GM23338 (cell line): ENCODE results near the gene PIGV. TPM values are rescaled to one million over a fixed set of nuclear protein-coding genes. Genes with fewer than 3 reads are reported as not detected.

ENCODE experiments used
- ATAC-seq: fragments of 200-7000 bp; cut with Tn5 transposase; 3 replicates; pipeline ENCODE4 v1.9.1; 2020
- DNase-seq: peaks from one replicate; pipeline ENCODE4 v3.0.0-alpha.2; 2015; ENCODE audit warnings: low spot score
- H2AFZ ChIP-seq: fragments of 200-600 bp; sonication (generic); 2 replicates; pipeline ENCODE4 v1.8.0; 2016; ENCODE audit warnings: antibody characterized with exemption, mild to moderate bottlenecking, moderate library complexity
- H3F3A ChIP-seq: fragments of 200-600 bp; sonication (generic); replicated peaks from 2 replicates; pipeline ENCODE4 v1.8.0; 2017; ENCODE audit warnings: antibody characterized with exemption, mixed run types, low read depth
- H3K27ac ChIP-seq: fragments of 200-600 bp; sonication (generic); 2 replicates; pipeline ENCODE4 v1.6.1; 2016; ENCODE audit warnings: low read depth
- H3K27me3 ChIP-seq: fragments of 200-600 bp; sonication (generic); 2 replicates; pipeline ENCODE4 v1.8.0; 2016; ENCODE audit warnings: mild to moderate bottlenecking, mixed run types, moderate library complexity; ENCODE audit not compliant: insufficient read depth
- H3K36me3 ChIP-seq: fragments of 200-600 bp; sonication (generic); 2 replicates; pipeline ENCODE4 v1.8.0; 2016; ENCODE audit warnings: mild to moderate bottlenecking; ENCODE audit not compliant: insufficient read depth
- H3K4me1 ChIP-seq: fragments of 200-600 bp; sonication (generic); 2 replicates; pipeline ENCODE4 v1.8.0; 2016; ENCODE audit warnings: mild to moderate bottlenecking, moderate library complexity; ENCODE audit not compliant: insufficient read depth
- H3K4me2 ChIP-seq: fragments of 200-600 bp; sonication (generic); 2 replicates; pipeline ENCODE4 v1.7.1; 2017; ENCODE audit warnings: mixed run types
- H3K4me3 ChIP-seq: fragments of 200-600 bp; sonication (generic); 2 replicates; pipeline ENCODE4 v1.6.1; 2016; ENCODE audit warnings: mixed run types
- H3K79me2 ChIP-seq: fragments of 200-600 bp; sonication (generic); replicated peaks from 2 replicates; pipeline ENCODE4 v1.8.0; 2017; ENCODE audit warnings: mild to moderate bottlenecking; ENCODE audit not compliant: insufficient read depth
- H3K9me2 ChIP-seq: fragments of 200-600 bp; sonication (generic); 2 replicates; pipeline ENCODE4 v1.8.0; 2017; ENCODE audit not compliant: insufficient read depth
- H4K20me1 ChIP-seq: fragments of 200-600 bp; sonication (generic); replicated peaks from 2 replicates; pipeline ENCODE4 v1.8.0; 2017; ENCODE audit warnings: mild to moderate bottlenecking; ENCODE audit not compliant: insufficient read depth
- H3K27ac Mint-ChIP-seq: 2 replicates; pipeline ENCODE4 v1.8.0; 2020; ENCODE audit warnings: inconsistent platforms, mild to moderate bottlenecking, moderate library complexity, mixed read lengths
- H3K27me3 Mint-ChIP-seq: 3 replicates; pipeline ENCODE4 v1.8.0; 2022; ENCODE audit warnings: low read depth, mild to moderate bottlenecking, moderate library complexity, mixed read lengths, inconsistent platforms; ENCODE audit not compliant: insufficient read depth, poor library complexity
- H3K36me3 Mint-ChIP-seq: 3 replicates; pipeline ENCODE4 v1.8.0; 2021; ENCODE audit warnings: low read depth, mild to moderate bottlenecking, inconsistent platforms, moderate library complexity, mixed read lengths
- H3K4me1 Mint-ChIP-seq: 3 replicates; pipeline ENCODE4 v1.8.0; 2020; ENCODE audit warnings: mild to moderate bottlenecking, inconsistent platforms, mixed read lengths
- H3K4me3 Mint-ChIP-seq: 3 replicates; pipeline ENCODE4 v1.8.0; 2021; ENCODE audit warnings: moderate library complexity, mild to moderate bottlenecking, inconsistent platforms, mixed read lengths
- H3K9me3 Mint-ChIP-seq: 3 replicates; pipeline ENCODE4 v1.8.0; 2020; ENCODE audit warnings: moderate library complexity, mild to moderate bottlenecking, inconsistent platforms, mixed read lengths
- CREB1 ChIP-seq: fragments of 250-450 bp; sonication (Bioruptor Pico); IDR thresholded peaks from 2 replicates; pipeline ENCODE4 v1.5.0; 2020; ENCODE audit warnings: low read depth, mild to moderate bottlenecking, moderate library complexity
- ETS1 ChIP-seq: IDR thresholded peaks from 2 replicates; pipeline ENCODE4 v1.6.1; 2016; ENCODE audit warnings: antibody characterized with exemption
- EZH2phosphoT487 ChIP-seq: fragments of 200-600 bp; sonication (generic); IDR thresholded peaks from one replicate; pipeline ENCODE4 v1.8.1; 2018; ENCODE audit warnings: antibody characterized with exemption; ENCODE audit not compliant: unreplicated experiment
- NANOG ChIP-seq: IDR thresholded peaks from 2 replicates; pipeline ENCODE4 v1.6.1; 2016; ENCODE audit warnings: antibody characterized with exemption, borderline replicate concordance
- POLR2AphosphoS5 ChIP-seq: IDR thresholded peaks from 2 replicates; pipeline ENCODE4 v1.6.1; 2016; ENCODE audit warnings: antibody characterized with exemption, low read depth
- REST ChIP-seq: IDR thresholded peaks from one replicate; pipeline ENCODE4 v1.6.1; 2018; ENCODE audit warnings: antibody characterized with exemption; ENCODE audit not compliant: unreplicated experiment
- STAT1 ChIP-seq: IDR thresholded peaks from one replicate; pipeline ENCODE4 v1.6.1; 2016; ENCODE audit warnings: antibody characterized with exemption; ENCODE audit not compliant: unreplicated experiment
- ZNF114 ChIP-seq: fragments of 250-450 bp; sonication (Bioruptor Pico); IDR thresholded peaks from 2 replicates; pipeline ENCODE4 v1.5.0; 2020; ENCODE audit warnings: mild to moderate bottlenecking, moderate library complexity
- ZNF331 ChIP-seq: fragments of 250-450 bp; sonication (Bioruptor Pico); IDR thresholded peaks from 2 replicates; pipeline ENCODE4 v1.5.0; 2020; ENCODE audit warnings: low read depth, mild to moderate bottlenecking, moderate library complexity
- polyA plus RNA-seq: library from polyadenylated mRNA; unstranded; fragments of >200 nt; fragmentation: Nextera tagmentation; extraction: Ambion mirVana; gene quantifications from 2 replicates; pipeline ENCODE4 v1.2.1, GENCODE V29; 2016
- total RNA-seq: library from RNA; depleted of rRNA; stranded (reverse); fragments of >200 nt; shearing (Covaris generic); gene quantifications from 2 replicates; pipeline ENCODE4 v1.2.3, GENCODE V29; 2014
- TF ChIP-seq, protein P1 (sequence below), 2 experiments: fragments of 200-600 bp in 1 of 2; sonication (generic) in 1 of 2; conservative IDR thresholded peaks; 2 replicates each; pipeline versions ENCODE4 v1.5.1 to v1.6.1; 2016 to 2017; ENCODE audit warnings: antibody characterized with exemption in 2 of 2, low read depth in 2 of 2, mild to moderate bottlenecking in 2 of 2, moderate library complexity in 1 of 2
- TF ChIP-seq, protein P2 (sequence below): fragments of 250-450 bp; sonication (Bioruptor Pico); IDR thresholded peaks from 2 replicates; pipeline ENCODE4 v1.5.0; 2020; ENCODE audit warnings: mild to moderate bottlenecking, moderate library complexity

The PIGV gene
- total and polyA plus RNA-seq, 2 experiments from 2014 or later = 4.5 to 12.6 TPM

DNA sequence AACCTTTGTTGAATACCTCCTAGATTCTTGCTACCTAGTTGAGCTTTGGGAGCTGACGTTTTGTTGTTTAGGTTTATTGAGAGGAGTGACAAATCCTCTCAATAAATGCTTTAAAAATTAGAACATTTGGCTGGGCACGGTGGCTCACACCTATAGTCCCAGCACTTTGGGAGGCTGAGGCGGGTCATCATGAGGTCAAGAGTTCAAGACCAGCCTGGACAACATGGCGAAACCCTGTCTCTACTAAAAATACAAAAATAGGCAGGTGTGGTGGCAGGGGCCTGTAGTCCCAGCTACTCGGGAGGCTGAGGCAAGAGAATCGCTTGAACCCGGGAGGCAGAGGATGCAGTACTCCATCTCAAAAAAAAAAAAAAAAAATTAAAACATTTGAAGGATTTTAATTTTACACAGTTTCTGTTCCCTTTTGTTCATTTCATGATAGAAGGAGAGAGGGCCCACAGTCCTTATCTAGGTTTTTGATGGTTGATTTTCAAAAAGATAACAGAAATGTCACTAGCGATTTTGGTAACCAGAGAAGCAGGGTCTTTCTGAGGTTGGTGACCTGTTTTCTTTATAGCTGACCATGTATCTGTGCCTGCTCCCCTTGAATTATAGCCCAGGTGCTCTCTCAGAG lies 44.2 kb upstream of the PIGV start:
- H3F3A ChIP-seq = 0 out of 2 replicates have a peak, but pooled peaks cover 11% of the 10 kb centered on the region
- H3K4me3 ChIP-seq = no peak overlapping the region
- H4K20me1 ChIP-seq = peaks cover 70% of the 10 kb centered on the region
- H3K27ac ChIP-seq = peak overlapping the region; percentile 66; the same call in 1 of the 2 replicates
- ATAC-seq (no peak), DNase-seq (no peak)
- H3K4me1 ChIP-seq = peaks cover 12% of the 10 kb centered on the region
- H3K27me3 ChIP-seq = no peaks in the 10 kb centered on the region
- no peaks in the 10 kb centered on the region for H3K9me2 ChIP-seq
- TF ChIP-seq EZH2phosphoT487 = no peak
- TF ChIP-seq STAT1 = no peak
- TF ChIP-seq, protein P1, sequence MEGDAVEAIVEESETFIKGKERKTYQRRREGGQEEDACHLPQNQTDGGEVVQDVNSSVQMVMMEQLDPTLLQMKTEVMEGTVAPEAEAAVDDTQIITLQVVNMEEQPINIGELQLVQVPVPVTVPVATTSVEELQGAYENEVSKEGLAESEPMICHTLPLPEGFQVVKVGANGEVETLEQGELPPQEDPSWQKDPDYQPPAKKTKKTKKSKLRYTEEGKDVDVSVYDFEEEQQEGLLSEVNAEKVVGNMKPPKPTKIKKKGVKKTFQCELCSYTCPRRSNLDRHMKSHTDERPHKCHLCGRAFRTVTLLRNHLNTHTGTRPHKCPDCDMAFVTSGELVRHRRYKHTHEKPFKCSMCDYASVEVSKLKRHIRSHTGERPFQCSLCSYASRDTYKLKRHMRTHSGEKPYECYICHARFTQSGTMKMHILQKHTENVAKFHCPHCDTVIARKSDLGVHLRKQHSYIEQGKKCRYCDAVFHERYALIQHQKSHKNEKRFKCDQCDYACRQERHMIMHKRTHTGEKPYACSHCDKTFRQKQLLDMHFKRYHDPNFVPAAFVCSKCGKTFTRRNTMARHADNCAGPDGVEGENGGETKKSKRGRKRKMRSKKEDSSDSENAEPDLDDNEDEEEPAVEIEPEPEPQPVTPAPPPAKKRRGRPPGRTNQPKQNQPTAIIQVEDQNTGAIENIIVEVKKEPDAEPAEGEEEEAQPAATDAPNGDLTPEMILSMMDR (conservative IDR thresholded peaks at IDR 0.05; ENCODE audit: low read depth in 2 of 2) = no peak
- no peak for TF ChIP-seq ZNF331 (CRISPR knock-in tag)
- TF ChIP-seq CREB1 (CRISPR knock-in tag) = no peak
- TF ChIP-seq NANOG = no peak
- no peak for TF ChIP-seq ETS1
- TF ChIP-seq, protein P2, sequence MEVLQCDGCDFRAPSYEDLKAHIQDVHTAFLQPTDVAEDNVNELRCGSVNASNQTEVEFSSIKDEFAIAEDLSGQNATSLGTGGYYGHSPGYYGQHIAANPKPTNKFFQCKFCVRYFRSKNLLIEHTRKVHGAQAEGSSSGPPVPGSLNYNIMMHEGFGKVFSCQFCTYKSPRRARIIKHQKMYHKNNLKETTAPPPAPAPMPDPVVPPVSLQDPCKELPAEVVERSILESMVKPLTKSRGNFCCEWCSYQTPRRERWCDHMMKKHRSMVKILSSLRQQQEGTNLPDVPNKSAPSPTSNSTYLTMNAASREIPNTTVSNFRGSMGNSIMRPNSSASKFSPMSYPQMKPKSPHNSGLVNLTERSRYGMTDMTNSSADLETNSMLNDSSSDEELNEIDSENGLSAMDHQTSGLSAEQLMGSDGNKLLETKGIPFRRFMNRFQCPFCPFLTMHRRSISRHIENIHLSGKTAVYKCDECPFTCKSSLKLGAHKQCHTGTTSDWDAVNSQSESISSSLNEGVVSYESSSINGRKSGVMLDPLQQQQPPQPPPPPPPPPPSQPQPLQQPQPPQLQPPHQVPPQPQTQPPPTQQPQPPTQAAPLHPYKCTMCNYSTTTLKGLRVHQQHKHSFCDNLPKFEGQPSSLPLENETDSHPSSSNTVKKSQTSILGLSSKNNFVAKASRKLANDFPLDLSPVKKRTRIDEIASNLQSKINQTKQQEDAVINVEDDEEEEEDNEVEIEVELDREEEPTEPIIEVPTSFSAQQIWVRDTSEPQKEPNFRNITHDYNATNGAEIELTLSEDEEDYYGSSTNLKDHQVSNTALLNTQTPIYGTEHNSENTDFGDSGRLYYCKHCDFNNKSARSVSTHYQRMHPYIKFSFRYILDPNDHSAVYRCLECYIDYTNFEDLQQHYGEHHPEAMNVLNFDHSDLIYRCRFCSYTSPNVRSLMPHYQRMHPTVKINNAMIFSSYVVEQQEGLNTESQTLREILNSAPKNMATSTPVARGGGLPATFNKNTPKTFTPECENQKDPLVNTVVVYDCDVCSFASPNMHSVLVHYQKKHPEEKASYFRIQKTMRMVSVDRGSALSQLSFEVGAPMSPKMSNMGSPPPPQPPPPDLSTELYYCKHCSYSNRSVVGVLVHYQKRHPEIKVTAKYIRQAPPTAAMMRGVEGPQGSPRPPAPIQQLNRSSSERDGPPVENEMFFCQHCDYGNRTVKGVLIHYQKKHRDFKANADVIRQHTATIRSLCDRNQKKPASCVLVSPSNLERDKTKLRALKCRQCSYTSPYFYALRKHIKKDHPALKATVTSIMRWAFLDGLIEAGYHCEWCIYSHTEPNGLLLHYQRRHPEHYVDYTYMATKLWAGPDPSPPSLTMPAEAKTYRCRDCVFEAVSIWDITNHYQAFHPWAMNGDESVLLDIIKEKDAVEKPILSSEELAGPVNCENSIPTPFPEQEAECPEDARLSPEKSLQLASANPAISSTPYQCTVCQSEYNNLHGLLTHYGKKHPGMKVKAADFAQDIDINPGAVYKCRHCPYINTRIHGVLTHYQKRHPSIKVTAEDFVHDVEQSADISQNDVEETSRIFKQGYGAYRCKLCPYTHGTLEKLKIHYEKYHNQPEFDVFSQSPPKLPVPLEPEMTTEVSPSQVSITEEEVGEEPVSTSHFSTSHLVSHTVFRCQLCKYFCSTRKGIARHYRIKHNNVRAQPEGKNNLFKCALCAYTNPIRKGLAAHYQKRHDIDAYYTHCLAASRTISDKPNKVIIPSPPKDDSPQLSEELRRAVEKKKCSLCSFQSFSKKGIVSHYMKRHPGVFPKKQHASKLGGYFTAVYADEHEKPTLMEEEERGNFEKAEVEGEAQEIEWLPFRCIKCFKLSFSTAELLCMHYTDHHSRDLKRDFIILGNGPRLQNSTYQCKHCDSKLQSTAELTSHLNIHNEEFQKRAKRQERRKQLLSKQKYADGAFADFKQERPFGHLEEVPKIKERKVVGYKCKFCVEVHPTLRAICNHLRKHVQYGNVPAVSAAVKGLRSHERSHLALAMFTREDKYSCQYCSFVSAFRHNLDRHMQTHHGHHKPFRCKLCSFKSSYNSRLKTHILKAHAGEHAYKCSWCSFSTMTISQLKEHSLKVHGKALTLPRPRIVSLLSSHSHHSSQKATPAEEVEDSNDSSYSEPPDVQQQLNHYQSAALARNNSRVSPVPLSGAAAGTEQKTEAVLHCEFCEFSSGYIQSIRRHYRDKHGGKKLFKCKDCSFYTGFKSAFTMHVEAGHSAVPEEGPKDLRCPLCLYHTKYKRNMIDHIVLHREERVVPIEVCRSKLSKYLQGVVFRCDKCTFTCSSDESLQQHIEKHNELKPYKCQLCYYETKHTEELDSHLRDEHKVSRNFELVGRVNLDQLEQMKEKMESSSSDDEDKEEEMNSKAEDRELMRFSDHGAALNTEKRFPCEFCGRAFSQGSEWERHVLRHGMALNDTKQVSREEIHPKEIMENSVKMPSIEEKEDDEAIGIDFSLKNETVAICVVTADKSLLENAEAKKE (CRISPR knock-in tag) = no peak
- no peak for TF ChIP-seq POLR2AphosphoS5
- TF ChIP-seq ZNF114 (CRISPR knock-in tag) = no peak
- no peak for TF ChIP-seq REST
- H3K79me2 ChIP-seq = peaks cover 81% of the 10 kb centered on the region
- Mint-ChIP-seq H3K36me3 (peaks cover 86% of the 10 kb centered on the region), H3K9me3 (no peaks in the 10 kb centered on the region), H3K4me1 (peaks cover 30% of the 10 kb centered on the region), H3K4me3 (no peak overlapping the region; the same call in 2 of the 3 replicates), H3K27me3 (peaks cover 9% of the 10 kb centered on the region), H3K27ac (0 out of 2 replicates have a peak overlapping the region, but pooled peaks have one; percentile 60)
- H3K4me2 ChIP-seq = 0 out of 2 replicates have a peak overlapping the region, but pooled peaks have one; percentile 30
- H2AFZ ChIP-seq = no peak overlapping the region
- peaks cover 35% of the 10 kb centered on the region for H3K36me3 ChIP-seq
